HG03066 (cell line): ENCODE results near the gene SRRM3.
"Not testable (repeated sequence)": the region's sequence is repeated elsewhere in the genome, so short reads cannot be mapped to it uniquely, and the experiment has no call there.

ENCODE experiments used
- ATAC-seq: cut with Tn5 transposase; IDR thresholded peaks from one replicate; pipeline ENCODE4 v1.9.1; 2021; ENCODE audit warnings: low read depth; ENCODE audit not compliant: unreplicated experiment

The SRRM3 gene

GRCh38 chr7:76261329-76261728 is 59.6 kb downstream of the SRRM3 start:
- no peak for ATAC-seq

GRCh38 chr7:76261931-76262330 is 60.2 kb downstream of the SRRM3 start:
- no peak for ATAC-seq

GRCh38 chr7:76262683-76263402 is 61.1 kb downstream of the SRRM3 start:
- no peak for ATAC-seq

GRCh38 chr7:76265299-76265698 is 63.6 kb downstream of the SRRM3 start:
- ATAC-seq: no peak

- no peak for ATAC-seq
Observed at GRCh38 chr7:76267107-76267893, 65.6 kb downstream of the SRRM3 start.

- no peak for ATAC-seq
Observed at GRCh38 chr7:76267894-76268183, 66.1 kb downstream of the SRRM3 start.

GRCh38 chr7:76268376-76268775 is 66.7 kb downstream of the SRRM3 start:
- ATAC-seq: no peak

- no peak for ATAC-seq
Observed at GRCh38 chr7:76269895-76270294, 68.2 kb downstream of the SRRM3 start.

- not testable (repeated sequence) for ATAC-seq
Observed at GRCh38 chr7:76271384-76271783, 69.7 kb downstream of the SRRM3 start.

- ATAC-seq: no peak
Observed at GRCh38 chr7:76272142-76272541, 70.4 kb downstream of the SRRM3 start.

- peak; percentile 65 for ATAC-seq
Observed at GRCh38 chr7:76272851-76273497, 71.3 kb downstream of the SRRM3 start.

- no peak for ATAC-seq
Observed at GRCh38 chr7:76273503-76273902, 71.8 kb downstream of the SRRM3 start.

- no peak for ATAC-seq
Observed at GRCh38 chr7:76278540-76278939, 76.8 kb downstream of the SRRM3 start.

- ATAC-seq: no peak
Observed at GRCh38 chr7:76280408-76280807, 78.7 kb downstream of the SRRM3 start.

GRCh38 chr7:76281006-76281705 is 79.5 kb downstream of the SRRM3 start:
- no peak for ATAC-seq

GRCh38 chr7:76281706-76282343 is 80.1 kb downstream of the SRRM3 start:
- ATAC-seq: no peak

- ATAC-seq: no peak
Observed at GRCh38 chr7:76282344-76283253, 80.9 kb downstream of the SRRM3 start.

GRCh38 chr7:76283254-76284159 is 81.8 kb downstream of the SRRM3 start:
- no peak for ATAC-seq
